GM12878 (cell line): ENCODE measurements around the gene IQGAP3. TPM values are rescaled to one million over a fixed set of nuclear protein-coding genes. Genes with fewer than 3 reads are reported as not detected.

Source experiments
- ATAC-seq: fragments of 200-7000 bp; cut with Tn5 transposase; 3 replicates; pipeline ENCODE4 v1.9.1; 2020; ENCODE audit warnings: mild to moderate bottlenecking, moderate library complexity
- BruUV-seq: library from RNA; stranded (reverse); fragments of 400-500 nt; replicated peaks from 2 replicates; lab custom pipeline; 2021; lab: Mats Ljungman, UMichigan
- CTCF ChIA-PET: fragments of 300-600 bp; sonication (Branson Sonifier 250); formaldehyde crosslinking; extraction: SDS; loops from one replicate; lab custom pipeline; 2021; ENCODE audit warnings: inconsistent platforms; lab: Yijun Ruan, JAX
- POLR2A ChIA-PET: fragments of 350-600 bp; formaldehyde crosslinking; extraction: SDS; loops from one replicate; lab custom pipeline; 2021; ENCODE audit warnings: inconsistent platforms; lab: Charles Lee
- RAD21 ChIA-PET: fragments of 300-600 bp; sonication (Branson Sonifier 250); formaldehyde crosslinking; loops from one replicate; lab custom pipeline; 2023; ENCODE audit warnings: antibody characterized with exemption; ENCODE audit not compliant: unreplicated experiment; lab: Charles Lee
- SMC1A ChIA-PET: fragments of 300-600 bp; sonication (Branson Sonifier 250); formaldehyde crosslinking; loops from one replicate; lab custom pipeline; 2023; ENCODE audit not compliant: unreplicated experiment, uncharacterized antibody; lab: Charles Lee
- DNase-seq: peaks from one replicate; pipeline ENCODE4 v3.0.0-alpha.2; 2011; ENCODE audit warnings: low read depth, low spot score
- FAIRE-seq: peaks from 3 replicates; lab custom pipeline; 2011; peaks lifted over from hg19 to GRCh38; lab: Jason Lieb, UNC
- H2AFZ ChIP-seq: 2 replicates; pipeline ENCODE4 v1.6.0; 2011; ENCODE audit warnings: low read depth, low read length, control low read depth; ENCODE audit not compliant: control insufficient read depth
- H3K27ac ChIP-seq: 2 replicates; pipeline ENCODE4 v1.5.1; 2011; ENCODE audit warnings: control low read depth; ENCODE audit not compliant: control insufficient read depth, insufficient read depth
- H3K27me3 ChIP-seq, 2 experiments: replicated peaks in 1 of 2; 2 replicates each; pipeline versions ENCODE4 v1.6.0 to v1.6.1; 2011; ENCODE audit warnings: low read length in 1 of 2; ENCODE audit not compliant: control insufficient read depth in 2 of 2, insufficient read depth in 2 of 2
- H3K36me3 ChIP-seq, 2 experiments: 2 replicates each; pipeline ENCODE4 v1.5.1; 2011; ENCODE audit warnings: low read length in 1 of 2; ENCODE audit not compliant: control insufficient read depth in 2 of 2, insufficient read depth in 2 of 2
- H3K4me1 ChIP-seq: 2 replicates; pipeline ENCODE4 v1.6.1; 2011; ENCODE audit warnings: mild to moderate bottlenecking, low read length, moderate library complexity, mixed read lengths; ENCODE audit not compliant: control insufficient read depth, insufficient read depth
- H3K4me2 ChIP-seq: 2 replicates; pipeline ENCODE4 v1.6.0; 2011; ENCODE audit warnings: control low read depth; ENCODE audit not compliant: control insufficient read depth, insufficient read depth
- H3K4me3 ChIP-seq: fragments of 200-600 bp; sonication (generic); 2 replicates; pipeline ENCODE4 v1.5.1; 2016
- H3K79me2 ChIP-seq: 2 replicates; pipeline ENCODE4 v1.6.0; 2011; ENCODE audit warnings: low read length; ENCODE audit not compliant: control insufficient read depth, insufficient read depth
- H3K9ac ChIP-seq: 2 replicates; pipeline ENCODE4 v1.8.0; 2011; ENCODE audit warnings: low read length, control low read depth, mixed read lengths; ENCODE audit not compliant: control insufficient read depth, insufficient read depth
- H3K9me3 ChIP-seq: replicated peaks from 3 replicates; pipeline ENCODE4 v1.5.1; 2011; ENCODE audit warnings: mild to moderate bottlenecking, low read length; ENCODE audit not compliant: control insufficient read depth, insufficient read depth
- H4K20me1 ChIP-seq: 2 replicates; pipeline ENCODE4 v1.6.0; 2011; ENCODE audit not compliant: control insufficient read depth, insufficient read depth
- CBX5 ChIP-seq: sonication (generic); IDR thresholded peaks from 2 replicates; pipeline ENCODE4 v1.6.1; 2016; ENCODE audit warnings: low read depth, moderate library complexity, mild to moderate bottlenecking, inconsistent platforms
- EGR1 ChIP-seq, 2 experiments: IDR thresholded peaks; 1 replicate in 1 of 2; 2 replicates in 1 of 2; pipeline ENCODE4 v1.6.1; 2011 to 2012; ENCODE audit warnings: low read depth in 2 of 2, low read length in 2 of 2, borderline replicate concordance in 1 of 2, mild to moderate bottlenecking in 1 of 2, moderate library complexity in 1 of 2
- NBN ChIP-seq: fragments of 450-650 bp; IDR thresholded peaks from 2 replicates; pipeline ENCODE4 v1.6.1; 2016
- NRF1 ChIP-seq: conservative IDR thresholded peaks from 2 replicates; pipeline ENCODE4 v1.6.1; 2011; ENCODE audit warnings: mild to moderate bottlenecking, low read depth, low read length, improper control_type of control experiment
- PML ChIP-seq: IDR thresholded peaks from 2 replicates; pipeline ENCODE4 v1.6.1; 2012; ENCODE audit warnings: low read length, inconsistent platforms
- RB1 ChIP-seq: fragments of 450-650 bp; formaldehyde crosslinking; IDR thresholded peaks from 2 replicates; pipeline ENCODE4 v1.6.1; 2017; ENCODE audit warnings: mild to moderate bottlenecking, borderline replicate concordance
- RCOR1 ChIP-seq: conservative IDR thresholded peaks from 2 replicates; pipeline ENCODE4 v1.6.1; 2012; ENCODE audit warnings: low read depth, low read length, improper control_type of control experiment
- RELA ChIP-seq: fragments of 450-650 bp; IDR thresholded peaks from 2 replicates; pipeline ENCODE4 v1.8.0; 2014; ENCODE audit warnings: borderline replicate concordance; ENCODE audit not compliant: partially characterized antibody
- SIX5 ChIP-seq: IDR thresholded peaks from 2 replicates; pipeline ENCODE4 v1.6.1; 2011; ENCODE audit warnings: mild to moderate bottlenecking, low read depth, low read length, moderate library complexity; ENCODE audit not compliant: severe bottlenecking
- SP1 ChIP-seq: IDR thresholded peaks from one replicate; pipeline ENCODE4 v1.6.1; 2011; ENCODE audit warnings: low read depth, low read length
- TAF1 ChIP-seq: IDR thresholded peaks from 2 replicates; pipeline ENCODE4 v1.6.1; 2011; ENCODE audit warnings: mild to moderate bottlenecking, low read depth, low read length, borderline replicate concordance
- WRNIP1 ChIP-seq: IDR thresholded peaks from 2 replicates; pipeline ENCODE4 v1.6.1; 2011; ENCODE audit warnings: low read depth, low read length, improper control_type of control experiment, borderline replicate concordance
- ZNF207 ChIP-seq: fragments of 450-650 bp; IDR thresholded peaks from 2 replicates; pipeline ENCODE4 v1.6.1; 2014; ENCODE audit warnings: antibody characterized with exemption, mild to moderate bottlenecking, borderline replicate concordance
- ZZZ3 ChIP-seq: IDR thresholded peaks from 2 replicates; pipeline ENCODE4 v1.6.1; 2011; ENCODE audit warnings: low read depth; ENCODE audit not compliant: control insufficient read depth, insufficient read length
- WGBS: methylation state at CpG from one replicate; pipeline ENCODE4 v1.1.6; 2016; ENCODE audit warnings: low lambda C conversion rate; ENCODE audit not compliant: insufficient replicate concordance, insufficient coverage; ENCODE audit errors: missing lambda C conversion rate; 5-methylcytosine and 5-hydroxymethylcytosine counted together
- in situ Hi-C: fragments of 300-500 bp; cut with MboI; formaldehyde crosslinking; loops from 9 replicates; pipeline ENCODE4 v1.14.3; 2018; ENCODE audit warnings: mixed read lengths
- intact Hi-C: fragments of 100-400 bp; cut with micrococcal nuclease; formaldehyde crosslinking; loops from one replicate; pipeline ENCODE4 v1.14.2; 2022; ENCODE audit not compliant: unreplicated experiment
- polyA plus RNA-seq, 11 experiments: library from polyadenylated mRNA; depleted of rRNA in 4 of 11; unstranded in 6 of 11; stranded (reverse) in 5 of 11; fragments of >200 nt; fragmentation: Nextera tagmentation in 4 of 11; fragmentation: Illumina TruSeq in 1 of 11; extraction: Ambion mirVana in 4 of 11; extraction: Trizol in 1 of 11; gene quantifications; 1 replicate in 1 of 11; 2 replicates in 10 of 11; pipeline versions ENCODE4 v1.2.1 to v1.2.3, GENCODE V29; 2011 to 2016; ENCODE audit warnings: inconsistent platforms in 2 of 11, missing spikeins in 2 of 11, low read depth in 1 of 11
- total RNA-seq, 4 experiments: library from RNA; depleted of rRNA in 3 of 4; stranded (reverse); fragments of >200 nt in 3 of 4; fragmentation: Illumina TruSeq in 1 of 4; extraction: Trizol in 1 of 4; gene quantifications; 2 replicates each; pipeline versions ENCODE4 v1.2.1 to v1.2.3, GENCODE V29; 2013 to 2021
- TF ChIP-seq, protein P1 (sequence below): fragments of 150-350 bp; IDR thresholded peaks from 2 replicates; pipeline ENCODE4 v1.6.1; 2014; ENCODE audit warnings: mild to moderate bottlenecking, low read depth, low read length
- TF ChIP-seq, protein P2 (sequence below): fragments of 450-650 bp; IDR thresholded peaks from 2 replicates; pipeline ENCODE4 v1.6.1; 2016; ENCODE audit warnings: mild to moderate bottlenecking
- TF ChIP-seq, protein P3 (sequence below): fragments of 450-650 bp; IDR thresholded peaks from 2 replicates; pipeline ENCODE4 v1.6.1; 2017; ENCODE audit warnings: mild to moderate bottlenecking, moderate library complexity
- TF ChIP-seq, protein P4 (sequence below): fragments of 450-650 bp; IDR thresholded peaks from 2 replicates; pipeline ENCODE4 v1.6.1; 2014; ENCODE audit warnings: mild to moderate bottlenecking

Gene IQGAP3
- total and polyA plus RNA-seq, 10 of the 15 experiments (the other 5 are each of a cell fraction or from before 2014, with no cell fraction given): 1.1 to 10.7 (median 7.9) TPM

DNA sequence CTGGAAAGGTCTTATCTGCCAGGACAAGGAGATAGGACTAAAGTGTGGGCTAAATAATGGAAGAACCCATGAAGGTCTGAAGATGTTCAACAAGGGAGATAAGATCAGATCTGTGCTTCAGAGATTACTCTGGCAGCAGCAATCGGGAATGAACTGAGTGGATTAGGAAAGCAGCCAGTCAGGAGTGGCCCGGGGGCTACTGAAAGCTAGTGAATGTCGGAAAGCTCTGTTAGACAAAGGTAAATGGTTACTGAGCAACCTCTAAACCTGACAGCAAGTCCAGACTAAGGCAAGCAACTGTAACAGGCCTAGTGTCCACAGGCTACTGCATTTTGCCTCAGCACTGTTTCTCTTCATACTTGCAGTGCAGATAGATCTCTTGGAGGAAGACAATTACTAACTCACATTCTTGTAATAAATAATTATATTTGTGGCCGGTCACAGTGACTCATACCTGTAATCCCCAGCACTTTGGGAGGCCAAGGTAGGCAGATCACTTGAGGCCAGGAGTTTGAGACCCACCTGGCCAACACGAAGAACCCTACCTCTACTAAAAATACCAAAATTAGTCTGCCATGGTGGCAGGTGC lies 12.5 kb downstream of the IQGAP3 start:
- POLR2A ChIA-PET: no interaction called here
- in situ Hi-C loops: no loop called here
- no TSS peak for BruUV-seq
- TF ChIP-seq, protein P1, sequence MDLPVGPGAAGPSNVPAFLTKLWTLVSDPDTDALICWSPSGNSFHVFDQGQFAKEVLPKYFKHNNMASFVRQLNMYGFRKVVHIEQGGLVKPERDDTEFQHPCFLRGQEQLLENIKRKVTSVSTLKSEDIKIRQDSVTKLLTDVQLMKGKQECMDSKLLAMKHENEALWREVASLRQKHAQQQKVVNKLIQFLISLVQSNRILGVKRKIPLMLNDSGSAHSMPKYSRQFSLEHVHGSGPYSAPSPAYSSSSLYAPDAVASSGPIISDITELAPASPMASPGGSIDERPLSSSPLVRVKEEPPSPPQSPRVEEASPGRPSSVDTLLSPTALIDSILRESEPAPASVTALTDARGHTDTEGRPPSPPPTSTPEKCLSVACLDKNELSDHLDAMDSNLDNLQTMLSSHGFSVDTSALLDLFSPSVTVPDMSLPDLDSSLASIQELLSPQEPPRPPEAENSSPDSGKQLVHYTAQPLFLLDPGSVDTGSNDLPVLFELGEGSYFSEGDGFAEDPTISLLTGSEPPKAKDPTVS: no peak
- TF ChIP-seq CBX5 (no peak), RCOR1 (no peak), NRF1 (no peak), TAF1 (no peak), PML (no peak), SIX5 (no peak), RELA (no peak), RB1 (no peak), NBN (no peak), ZNF207 (no peak), EGR1 (IDR thresholded peaks at IDR 0.05; ENCODE audit: borderline replicate concordance in 1 of 2, low read depth in 2 of 2, low read length in 2 of 2) (no peak), SP1 (no peak), WRNIP1 (no peak), ZZZ3 (no peak)
- TF ChIP-seq, protein P2, sequence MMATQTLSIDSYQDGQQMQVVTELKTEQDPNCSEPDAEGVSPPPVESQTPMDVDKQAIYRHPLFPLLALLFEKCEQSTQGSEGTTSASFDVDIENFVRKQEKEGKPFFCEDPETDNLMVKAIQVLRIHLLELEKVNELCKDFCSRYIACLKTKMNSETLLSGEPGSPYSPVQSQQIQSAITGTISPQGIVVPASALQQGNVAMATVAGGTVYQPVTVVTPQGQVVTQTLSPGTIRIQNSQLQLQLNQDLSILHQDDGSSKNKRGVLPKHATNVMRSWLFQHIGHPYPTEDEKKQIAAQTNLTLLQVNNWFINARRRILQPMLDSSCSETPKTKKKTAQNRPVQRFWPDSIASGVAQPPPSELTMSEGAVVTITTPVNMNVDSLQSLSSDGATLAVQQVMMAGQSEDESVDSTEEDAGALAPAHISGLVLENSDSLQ: no peak
- TF ChIP-seq, protein P3, sequence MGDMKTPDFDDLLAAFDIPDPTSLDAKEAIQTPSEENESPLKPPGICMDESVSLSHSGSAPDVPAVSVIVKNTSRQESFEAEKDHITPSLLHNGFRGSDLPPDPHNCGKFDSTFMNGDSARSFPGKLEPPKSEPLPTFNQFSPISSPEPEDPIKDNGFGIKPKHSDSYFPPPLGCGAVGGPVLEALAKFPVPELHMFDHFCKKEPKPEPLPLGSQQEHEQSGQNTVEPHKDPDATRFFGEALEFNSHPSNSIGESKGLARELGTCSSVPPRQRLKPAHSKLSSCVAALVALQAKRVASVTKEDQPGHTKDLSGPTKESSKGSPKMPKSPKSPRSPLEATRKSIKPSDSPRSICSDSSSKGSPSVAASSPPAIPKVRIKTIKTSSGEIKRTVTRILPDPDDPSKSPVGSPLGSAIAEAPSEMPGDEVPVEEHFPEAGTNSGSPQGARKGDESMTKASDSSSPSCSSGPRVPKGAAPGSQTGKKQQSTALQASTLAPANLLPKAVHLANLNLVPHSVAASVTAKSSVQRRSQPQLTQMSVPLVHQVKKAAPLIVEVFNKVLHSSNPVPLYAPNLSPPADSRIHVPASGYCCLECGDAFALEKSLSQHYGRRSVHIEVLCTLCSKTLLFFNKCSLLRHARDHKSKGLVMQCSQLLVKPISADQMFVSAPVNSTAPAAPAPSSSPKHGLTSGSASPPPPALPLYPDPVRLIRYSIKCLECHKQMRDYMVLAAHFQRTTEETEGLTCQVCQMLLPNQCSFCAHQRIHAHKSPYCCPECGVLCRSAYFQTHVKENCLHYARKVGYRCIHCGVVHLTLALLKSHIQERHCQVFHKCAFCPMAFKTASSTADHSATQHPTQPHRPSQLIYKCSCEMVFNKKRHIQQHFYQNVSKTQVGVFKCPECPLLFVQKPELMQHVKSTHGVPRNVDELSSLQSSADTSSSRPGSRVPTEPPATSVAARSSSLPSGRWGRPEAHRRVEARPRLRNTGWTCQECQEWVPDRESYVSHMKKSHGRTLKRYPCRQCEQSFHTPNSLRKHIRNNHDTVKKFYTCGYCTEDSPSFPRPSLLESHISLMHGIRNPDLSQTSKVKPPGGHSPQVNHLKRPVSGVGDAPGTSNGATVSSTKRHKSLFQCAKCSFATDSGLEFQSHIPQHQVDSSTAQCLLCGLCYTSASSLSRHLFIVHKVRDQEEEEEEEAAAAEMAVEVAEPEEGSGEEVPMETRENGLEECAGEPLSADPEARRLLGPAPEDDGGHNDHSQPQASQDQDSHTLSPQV: no peak
- TF ChIP-seq, protein P4, sequence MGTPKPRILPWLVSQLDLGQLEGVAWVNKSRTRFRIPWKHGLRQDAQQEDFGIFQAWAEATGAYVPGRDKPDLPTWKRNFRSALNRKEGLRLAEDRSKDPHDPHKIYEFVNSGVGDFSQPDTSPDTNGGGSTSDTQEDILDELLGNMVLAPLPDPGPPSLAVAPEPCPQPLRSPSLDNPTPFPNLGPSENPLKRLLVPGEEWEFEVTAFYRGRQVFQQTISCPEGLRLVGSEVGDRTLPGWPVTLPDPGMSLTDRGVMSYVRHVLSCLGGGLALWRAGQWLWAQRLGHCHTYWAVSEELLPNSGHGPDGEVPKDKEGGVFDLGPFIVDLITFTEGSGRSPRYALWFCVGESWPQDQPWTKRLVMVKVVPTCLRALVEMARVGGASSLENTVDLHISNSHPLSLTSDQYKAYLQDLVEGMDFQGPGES: no peak

More for the DNA sequence above, 12.5 kb downstream of the IQGAP3 start:
- ChIA-PET RAD21 (no interaction called here), SMC1A (interaction anchor here (1.1 kb wide), 1 partner anchor 11 kb away, joined by 3 read pairs; no protein-coding TSS in a partner anchor), CTCF (interaction anchor here (0.6 kb wide), 1 partner anchor 156 kb away, joined by 4 read pairs; no protein-coding TSS in a partner anchor)
- intact Hi-C loops: no loop called here
- Histone ChIP-seq H3K27me3 (no peaks in the 10 kb centered on the region), H3K36me3 (peaks cover 0 to 2% of the 10 kb centered on the region in 2 experiments; a peak in 1 of 4 replicates), H3K4me2 (no peak overlapping the region), H2AFZ (no peak overlapping the region), H3K27ac (no peak overlapping the region), H3K9ac (no peak overlapping the region), H3K9me3 (no peaks in the 10 kb centered on the region), H3K4me1 (no peaks in the 10 kb centered on the region), H4K20me1 (no peaks in the 10 kb centered on the region), H3K79me2 (no peaks in the 10 kb centered on the region), H3K4me3 (no peak overlapping the region)
- WGBS: 59% methylated on average over 5 of the region's 5 CpGs
- DNase-seq (no peak), FAIRE-seq (no peak), ATAC-seq (no peak)
